NCI-H1417 (cell line): ENCODE results near the gene LDLRAD3.

Experiments used
- DNase-seq, 3 experiments: peaks; one replicate each; lab custom pipeline; 2025; lab: John Stamatoyannopoulos, UW

Gene LDLRAD3

GRCh38 chr11:35954205-35954604 is 10.3 kb downstream of the LDLRAD3 start:
- no peak for DNase-seq

- DNase-seq: no peak
Observed at GRCh38 chr11:35955636-35956035, 11.8 kb downstream of the LDLRAD3 start.

DNA sequence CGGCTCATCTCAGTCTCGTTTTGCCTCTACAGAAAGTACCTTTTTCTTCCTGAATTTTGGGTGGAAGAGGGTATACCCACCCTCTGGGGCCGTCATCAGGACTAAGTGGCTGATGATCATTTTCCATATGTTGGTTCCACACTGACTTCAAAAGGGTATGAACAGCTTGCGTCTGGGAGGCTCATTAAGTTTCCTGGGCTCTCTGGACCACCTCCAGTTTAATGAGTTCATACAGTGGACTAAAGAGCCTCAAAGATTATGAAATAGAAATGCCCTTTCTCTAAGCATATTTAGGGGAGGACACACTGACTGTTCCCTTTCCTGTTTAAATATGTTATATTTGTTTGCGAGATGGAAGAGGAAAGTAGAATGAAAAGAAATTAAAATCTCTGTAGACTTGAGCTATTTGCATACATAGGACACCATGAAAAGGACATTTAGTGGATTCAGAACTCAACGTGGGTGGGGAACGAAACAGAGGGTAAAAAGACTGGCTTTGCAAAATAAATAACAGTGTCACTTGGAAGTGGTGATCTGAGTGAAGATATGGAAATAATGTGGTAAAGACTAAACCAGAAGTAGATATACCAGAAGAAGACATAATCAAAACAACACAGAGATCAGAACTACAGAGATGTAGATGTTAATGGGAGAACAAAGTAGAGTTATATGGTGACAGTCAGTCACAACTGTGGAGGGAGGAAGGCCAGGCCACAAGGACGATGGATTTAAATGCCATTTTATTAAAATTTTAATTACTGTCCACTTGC is 18.7 kb downstream of the LDLRAD3 start:
- DNase-seq: no peak

DNA sequence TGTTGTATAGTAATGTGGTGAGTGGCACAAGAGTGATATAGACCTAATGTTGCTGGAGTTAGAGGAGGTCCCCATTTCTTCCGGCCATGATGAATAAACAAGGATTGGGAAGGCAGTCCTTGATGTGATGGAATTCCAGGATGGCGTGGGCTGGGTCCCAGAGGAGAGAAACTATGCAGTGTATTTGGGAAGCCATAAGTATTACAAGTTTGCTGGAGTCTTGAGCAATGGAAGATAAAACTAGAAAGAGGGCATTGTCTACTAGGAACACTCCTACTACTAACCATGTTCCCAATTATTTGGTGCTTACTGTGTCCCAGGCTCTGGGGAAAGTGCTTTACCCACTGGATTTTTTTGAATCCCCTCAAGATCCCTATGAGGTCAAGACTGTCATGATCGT is 20.0 kb downstream of the LDLRAD3 start:
- DNase-seq: no peak

DNA sequence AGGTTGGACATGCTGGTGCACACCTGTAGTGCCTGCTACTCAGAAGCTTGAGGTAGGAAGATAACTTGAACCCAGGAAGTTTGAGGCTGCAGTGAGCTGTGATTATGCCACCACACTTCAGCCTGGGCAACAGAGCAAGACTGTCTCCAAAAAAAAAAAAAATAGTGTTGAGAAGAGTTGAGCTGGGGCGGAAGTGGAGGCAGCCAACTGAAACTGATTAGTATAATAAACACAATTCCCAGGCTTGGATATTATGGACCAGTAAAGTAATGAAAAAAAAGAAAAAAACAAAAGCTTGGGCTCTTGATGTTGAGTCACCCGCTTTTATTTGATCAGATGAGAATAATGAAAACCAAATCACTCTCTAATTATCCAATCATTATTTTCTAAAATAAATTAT is 21.0 kb downstream of the LDLRAD3 start:
- DNase-seq: no peak

DNA sequence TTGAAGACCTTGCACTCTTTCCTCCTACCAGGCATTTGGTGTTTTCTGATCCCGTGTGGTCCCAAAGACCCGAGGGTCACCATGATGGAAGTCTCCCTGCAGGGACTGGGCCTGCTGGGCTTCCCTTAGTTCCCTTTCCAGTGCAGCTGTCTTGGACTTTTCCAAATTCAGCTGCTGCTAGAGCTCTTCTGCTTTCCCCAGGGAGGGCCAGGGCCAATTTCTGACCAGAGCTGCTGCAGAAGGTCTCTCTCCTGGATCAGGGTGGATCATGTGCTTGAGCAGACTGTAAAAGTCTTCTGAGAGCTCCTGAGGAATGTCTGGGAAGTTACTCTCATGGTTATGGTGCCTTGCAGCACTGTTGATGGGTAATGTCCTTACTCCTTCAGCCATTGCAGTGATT is 23.2 kb downstream of the LDLRAD3 start:
- DNase-seq: no peak

DNA sequence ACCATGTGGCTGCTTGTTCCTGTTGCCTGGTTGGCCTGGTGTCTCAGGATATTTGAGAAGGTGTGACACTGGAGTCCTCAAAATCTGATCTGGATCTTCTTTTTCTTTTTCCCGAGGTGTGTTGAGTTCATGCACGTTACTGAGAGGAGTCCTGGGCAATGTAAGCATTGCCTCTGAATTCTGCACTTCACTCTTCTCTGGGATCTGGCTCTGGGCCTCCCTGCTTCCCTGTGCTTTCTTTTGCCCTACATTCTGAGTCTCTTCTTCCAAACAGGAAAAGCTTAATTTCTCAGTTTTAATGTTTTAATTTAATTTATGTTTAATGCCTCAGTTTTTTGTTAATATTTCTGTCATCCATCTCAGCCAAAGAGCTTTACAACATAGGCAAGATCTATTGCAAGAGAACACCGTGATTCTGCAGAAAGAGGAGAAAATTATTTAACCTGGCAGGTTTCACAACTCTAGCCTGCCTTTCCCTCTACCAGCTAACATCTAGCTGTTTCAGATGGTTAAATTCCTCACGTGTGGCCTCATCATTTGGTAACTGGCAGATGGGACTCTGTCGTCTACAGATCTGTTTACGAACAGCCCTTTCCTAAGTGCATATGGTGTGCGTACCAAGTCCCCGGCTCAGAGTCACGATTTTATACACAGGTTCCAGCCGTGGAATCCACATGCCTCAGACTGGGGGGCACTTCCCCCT is 24.7 kb downstream of the LDLRAD3 start:
- DNase-seq: no peak

DNA sequence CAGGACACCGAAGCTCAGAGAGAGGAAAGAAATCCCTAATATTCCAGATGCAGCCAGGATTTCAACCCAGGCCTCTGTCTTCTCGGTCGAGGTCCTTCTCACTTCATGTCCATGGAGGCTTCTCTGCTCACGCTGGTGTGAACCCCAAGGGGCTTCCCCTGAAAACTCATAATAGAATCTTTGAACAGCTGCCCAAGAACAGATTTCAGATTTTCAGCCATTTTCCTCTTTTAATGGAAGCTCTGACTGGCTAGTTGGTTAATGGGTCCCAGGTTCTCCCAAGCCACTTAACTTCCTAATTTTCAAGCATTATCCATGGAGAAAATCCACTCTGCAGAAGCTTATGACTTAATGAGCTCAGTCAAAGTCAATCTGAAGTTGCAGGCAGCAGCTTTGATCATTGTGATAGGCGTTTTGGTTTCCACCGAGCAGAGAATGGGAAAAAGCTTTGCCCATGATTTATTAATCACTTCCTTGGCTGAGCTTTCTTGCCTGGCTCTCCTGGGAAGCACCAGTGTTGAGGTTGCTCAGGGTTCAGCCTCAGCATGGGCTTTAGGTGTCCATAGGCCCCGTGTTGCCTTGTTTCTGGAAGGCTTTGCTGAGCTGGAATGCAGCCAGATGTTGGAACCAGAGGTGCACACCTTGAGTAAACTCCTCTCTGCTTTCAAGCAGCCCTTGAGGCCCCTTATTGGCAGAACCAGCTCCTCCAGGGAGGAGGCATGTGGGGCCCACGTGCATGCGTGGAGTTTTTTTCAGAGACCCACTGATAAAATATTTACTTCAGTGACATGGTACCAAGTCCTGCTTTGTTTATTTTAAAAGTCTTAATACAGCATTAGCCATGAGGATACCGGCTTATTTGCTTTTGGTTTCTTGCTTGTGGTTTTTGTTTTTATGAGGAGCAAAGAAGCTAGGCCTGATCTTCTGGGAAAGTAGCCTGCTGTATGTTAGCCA is 25.5 kb downstream of the LDLRAD3 start:
- DNase-seq: no peak

- no peak for DNase-seq
Observed at GRCh38 chr11:35970445-35970844, 26.6 kb downstream of the LDLRAD3 start.

- no peak for DNase-seq
Observed at GRCh38 chr11:35971841-35972422, 28.1 kb downstream of the LDLRAD3 start.

DNA sequence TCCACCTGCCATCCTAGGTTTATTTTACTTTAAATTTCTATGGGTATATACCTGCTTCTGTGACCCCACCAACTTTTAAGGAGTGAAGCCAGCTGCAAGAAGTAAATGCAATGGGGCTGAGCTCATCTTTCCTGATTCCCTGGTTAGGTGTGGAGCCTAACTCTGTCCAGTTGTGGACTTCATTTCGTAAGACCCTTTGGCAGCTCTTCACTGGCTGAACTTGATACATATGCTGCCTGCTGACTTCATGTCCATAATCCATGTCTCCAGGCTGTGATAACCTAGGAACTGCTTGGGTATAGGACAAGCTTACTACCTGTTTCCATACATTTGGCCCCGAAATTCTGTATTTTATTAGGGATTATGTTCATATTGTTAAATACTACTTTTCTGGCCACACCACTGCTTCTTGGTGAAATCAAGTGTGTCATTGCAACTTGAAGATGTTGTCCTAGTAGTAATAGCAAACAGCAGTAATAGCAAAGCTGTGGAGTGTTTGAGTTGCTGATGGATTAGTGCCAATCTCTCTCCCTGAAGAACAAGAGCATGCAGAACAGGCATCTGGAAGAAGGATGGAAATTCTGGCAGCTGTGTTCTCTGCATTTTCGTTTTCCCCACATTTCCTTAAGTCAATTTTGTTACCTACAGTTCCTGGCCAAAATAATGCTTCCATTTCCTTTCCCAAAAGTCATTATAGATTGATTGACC is 31.2 kb downstream of the LDLRAD3 start:
- DNase-seq: no peak

- no peak for DNase-seq
Observed at GRCh38 chr11:35976434-35976833, 32.6 kb downstream of the LDLRAD3 start.

- DNase-seq: no peak
Observed at GRCh38 chr11:35978183-35978582, 34.3 kb downstream of the LDLRAD3 start.

GRCh38 chr11:35978891-35979290 is 35.0 kb downstream of the LDLRAD3 start:
- DNase-seq: no peak

GRCh38 chr11:35980686-35981390 is 37.0 kb downstream of the LDLRAD3 start:
- DNase-seq: no peak

DNA sequence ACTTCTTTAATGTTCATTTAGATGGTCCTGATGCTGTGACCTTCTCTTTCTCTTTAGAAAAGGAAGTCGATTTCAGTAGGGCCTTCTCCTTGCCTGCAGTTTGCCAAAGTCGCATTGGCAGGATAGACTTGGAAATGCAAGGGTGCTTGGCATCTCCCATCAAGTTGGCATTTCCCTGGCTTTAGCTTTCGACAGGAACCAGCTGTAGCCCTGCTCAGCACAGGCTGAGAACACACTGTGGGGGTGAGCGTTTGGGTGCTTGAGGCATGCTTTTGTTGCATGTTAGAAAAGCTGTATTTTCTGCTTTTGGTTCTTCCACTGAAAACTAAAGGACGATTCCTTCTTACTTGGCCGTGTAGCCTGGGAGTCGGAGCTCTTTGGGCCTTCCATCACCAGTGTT is 37.7 kb downstream of the LDLRAD3 start:
- DNase-seq: no peak

GRCh38 chr11:35982061-35982460 is 38.2 kb downstream of the LDLRAD3 start:
- no peak for DNase-seq

GRCh38 chr11:35983981-35984380 is 40.1 kb downstream of the LDLRAD3 start:
- DNase-seq: peak in 1 of 3 experiments; percentile 31

GRCh38 chr11:35986947-35987346 is 43.1 kb downstream of the LDLRAD3 start:
- peak in 1 of 3 experiments; percentile 50 for DNase-seq

- no peak for DNase-seq
Observed at GRCh38 chr11:35990170-35990569, 46.3 kb downstream of the LDLRAD3 start.

DNA sequence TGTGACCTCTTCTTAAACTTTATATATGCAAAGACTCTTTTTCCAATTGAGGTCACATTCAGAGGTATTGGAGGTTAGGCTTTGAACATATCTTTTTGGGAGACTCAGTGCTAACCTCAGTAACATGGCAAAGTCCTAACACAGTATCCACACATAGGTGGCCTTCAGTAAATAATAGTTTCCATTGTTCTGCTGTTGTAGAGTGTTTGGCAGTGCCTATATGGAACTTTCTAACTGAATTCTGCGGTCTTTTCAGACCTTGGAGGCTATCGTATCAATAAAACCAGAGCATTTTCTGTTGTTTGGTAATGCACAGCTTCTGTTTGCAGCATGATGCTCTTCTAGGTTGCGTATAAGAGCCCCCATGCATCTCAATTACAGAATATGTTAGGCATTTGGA is 47.0 kb downstream of the LDLRAD3 start:
- DNase-seq: no peak
